ENCODE data around the gene NUP214. TPM values are rescaled to one million over a fixed set of nuclear protein-coding genes. Genes with fewer than 3 reads are reported as not detected.

Gene NUP214
- total and polyA plus RNA-seq, 2 of the 4 experiments (the other 2 are of a cell fraction): 7.9 to 13.4 TPM

- Histone ChIP-seq H4K20me1 (ENCODE audit: insufficient read depth, low read length) (no peaks in the 10 kb centered on the region), H3K79me1 (ENCODE audit: low read depth in 1 of 2, low read length in 2 of 2) (no peaks in the 10 kb centered on the region), H3K4me2 (ENCODE audit: low read depth, low read length) (no peak overlapping the region), H2BK15ac (ENCODE audit: low read depth, low read length) (no peak overlapping the region), H4K91ac (ENCODE audit: insufficient read depth, low read depth, low read length) (no peak overlapping the region), H3K9ac (ENCODE audit: low read depth, low read length) (no peak overlapping the region), H2BK5ac (ENCODE audit: low read depth, low read length, poor library complexity, severe bottlenecking) (no peak overlapping the region), H3K9me1 (ENCODE audit: insufficient read depth, low read length) (no peaks in the 10 kb centered on the region), H4K8ac (ENCODE audit: low read depth in 2 of 2, low read length in 2 of 2) (no peak overlapping the region), H3K4me1 (ENCODE audit: control insufficient read depth, insufficient read depth, low read length) (no peaks in the 10 kb centered on the region; the same call in 1 of the 2 replicates), H3K23ac (ENCODE audit: low read depth, low read length) (no peak overlapping the region), H2BK20ac (ENCODE audit: low read depth, low read length) (no peak overlapping the region), H3K9me3 (ENCODE audit: control insufficient read depth, insufficient read depth, low read length) (0 out of 2 replicates have a peak, but pooled peaks cover 2% of the 10 kb centered on the region), H2AK5ac (ENCODE audit: low read depth, low read length) (no peak overlapping the region), H3K18ac (ENCODE audit: low read depth, low read length) (no peak overlapping the region), H2AK9ac (replicated peaks; ENCODE audit: low read depth, low read length, poor library complexity) (peak overlapping the region; percentile 70), H3K4me3 (ENCODE audit: insufficient read depth, low read depth, low read length) (no peak overlapping the region), H4K5ac (ENCODE audit: low read depth, low read length) (no peak overlapping the region), H3K4ac (ENCODE audit: low read depth, low read length) (no peak overlapping the region), H3K27me3 (ENCODE audit: control insufficient read depth, insufficient read depth, low read length) (peaks cover 58% of the 10 kb centered on the region), H3K56ac (ENCODE audit: extremely low read depth, insufficient read depth, low read length) (no peak overlapping the region), H3K27ac (ENCODE audit: insufficient read depth, low read length) (no peak overlapping the region), H3K36me3 (ENCODE audit: control insufficient read depth, insufficient read depth, low read length) (no peaks in the 10 kb centered on the region), H2AFZ (replicated peaks; ENCODE audit: low read length, poor library complexity) (no peak overlapping the region), H3K14ac (replicated peaks; ENCODE audit: low read depth, low read length) (no peak overlapping the region), H2BK120ac (ENCODE audit: low read depth, low read length) (no peak overlapping the region)
- TF ChIP-seq CEBPB (IDR thresholded peaks at IDR 0.05; ENCODE audit: low read depth, low read length): no peak
- TF ChIP-seq BHLHE40 (IDR thresholded peaks at IDR 0.05; ENCODE audit: low read depth, low read length): no peak
- no peak for TF ChIP-seq RAD21 (IDR thresholded peaks at IDR 0.05; ENCODE audit: low read length)
- TF ChIP-seq SMC3 (IDR thresholded peaks at IDR 0.05; ENCODE audit: low read depth, low read length): no peak
- dilution Hi-C loops (cut with HindIII; ENCODE audit: low sequenced_read_pairs, unreplicated experiment) (no loop called here), in situ Hi-C loops (cut with MboI; ENCODE audit: low sequenced_read_pairs) (no loop called here), intact Hi-C loops (cut with micrococcal nuclease) (no loop called here)
- no peak for ATAC-seq (ENCODE audit: low read depth)
- no peak for DNase-seq
- CTCF ChIA-PET: no interaction called here
- POLR2A ChIA-PET (ENCODE audit: unreplicated experiment): no interaction called here
- BruUV-seq (replicated peaks): no TSS peak
- WGBS, 2 experiments (ENCODE audit: extremely low coverage in 2 of 2, insufficient read length in 1 of 2): 59% methylated on average over 3 of the region's 6 CpGs; no CpG with 5 or more reads in 1 of the 2 experiments
Measured at GRCh38 chr9:131092030-131092429, 33.4 kb upstream of the NUP214 start.
